ENCODE data around the gene ZNF548.
"Not testable (repeated sequence)": the region's sequence is repeated elsewhere in the genome, so short reads cannot be mapped to it uniquely, and the experiment has no call there.

ZNF548 gene

DNA sequence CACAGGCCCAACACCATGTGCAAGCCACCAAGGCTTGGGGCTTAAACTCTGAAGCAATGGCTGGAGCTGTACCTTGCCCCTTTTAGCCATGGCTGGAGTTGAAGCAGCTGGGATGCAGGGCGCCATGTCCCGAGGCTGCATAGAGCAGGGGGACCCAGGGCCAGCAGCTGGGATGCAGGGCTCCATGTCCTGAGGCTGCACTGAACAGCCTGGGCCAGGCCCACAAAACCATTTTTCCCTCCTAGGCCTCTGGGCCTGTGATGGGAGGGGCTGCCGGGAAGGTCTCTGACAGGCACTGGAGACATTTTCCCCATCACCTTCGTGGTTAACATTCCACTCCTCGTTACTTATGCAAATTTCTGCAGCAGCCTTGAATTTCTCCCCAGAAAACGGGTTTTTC, 15.5 kb upstream of the ZNF548 start:
- TF ChIP-seq, protein P1, sequence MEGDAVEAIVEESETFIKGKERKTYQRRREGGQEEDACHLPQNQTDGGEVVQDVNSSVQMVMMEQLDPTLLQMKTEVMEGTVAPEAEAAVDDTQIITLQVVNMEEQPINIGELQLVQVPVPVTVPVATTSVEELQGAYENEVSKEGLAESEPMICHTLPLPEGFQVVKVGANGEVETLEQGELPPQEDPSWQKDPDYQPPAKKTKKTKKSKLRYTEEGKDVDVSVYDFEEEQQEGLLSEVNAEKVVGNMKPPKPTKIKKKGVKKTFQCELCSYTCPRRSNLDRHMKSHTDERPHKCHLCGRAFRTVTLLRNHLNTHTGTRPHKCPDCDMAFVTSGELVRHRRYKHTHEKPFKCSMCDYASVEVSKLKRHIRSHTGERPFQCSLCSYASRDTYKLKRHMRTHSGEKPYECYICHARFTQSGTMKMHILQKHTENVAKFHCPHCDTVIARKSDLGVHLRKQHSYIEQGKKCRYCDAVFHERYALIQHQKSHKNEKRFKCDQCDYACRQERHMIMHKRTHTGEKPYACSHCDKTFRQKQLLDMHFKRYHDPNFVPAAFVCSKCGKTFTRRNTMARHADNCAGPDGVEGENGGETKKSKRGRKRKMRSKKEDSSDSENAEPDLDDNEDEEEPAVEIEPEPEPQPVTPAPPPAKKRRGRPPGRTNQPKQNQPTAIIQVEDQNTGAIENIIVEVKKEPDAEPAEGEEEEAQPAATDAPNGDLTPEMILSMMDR (IDR thresholded peaks at IDR 0.05; ENCODE audit: extremely low read depth, insufficient read depth, missing control alignments) = no peak
- DNase-seq (ENCODE audit: low spot score) = no peak
- in situ Hi-C loops (cut with MboI; ENCODE audit: low pct_unique_long_range_greater_than_20kb, low sequenced_read_pairs, unreplicated experiment) = no loop called here

DNA sequence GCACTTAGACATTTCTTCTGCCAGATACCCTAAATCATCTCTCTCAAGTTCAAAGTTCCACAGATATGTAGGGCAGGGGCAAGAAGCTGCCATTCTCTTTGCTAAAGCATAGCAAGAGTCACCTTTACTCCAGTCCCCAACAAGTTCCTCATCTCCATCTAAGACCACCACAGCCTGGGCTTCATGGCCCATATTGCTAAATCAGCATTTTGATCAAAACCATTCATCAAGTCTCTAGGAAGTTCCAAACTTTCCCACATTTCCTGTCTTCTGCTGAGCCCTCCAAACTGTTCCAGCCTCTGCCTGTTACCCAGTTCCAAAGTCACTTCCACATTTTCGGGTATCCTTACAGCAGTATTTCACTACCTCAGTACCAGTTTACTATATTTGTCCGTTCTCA, 15.0 kb upstream of the ZNF548 start:
- in situ Hi-C loops (cut with MboI; ENCODE audit: low pct_unique_long_range_greater_than_20kb, low sequenced_read_pairs, unreplicated experiment); DNase-seq (ENCODE audit: low spot score): not testable (repeated sequence)

DNA sequence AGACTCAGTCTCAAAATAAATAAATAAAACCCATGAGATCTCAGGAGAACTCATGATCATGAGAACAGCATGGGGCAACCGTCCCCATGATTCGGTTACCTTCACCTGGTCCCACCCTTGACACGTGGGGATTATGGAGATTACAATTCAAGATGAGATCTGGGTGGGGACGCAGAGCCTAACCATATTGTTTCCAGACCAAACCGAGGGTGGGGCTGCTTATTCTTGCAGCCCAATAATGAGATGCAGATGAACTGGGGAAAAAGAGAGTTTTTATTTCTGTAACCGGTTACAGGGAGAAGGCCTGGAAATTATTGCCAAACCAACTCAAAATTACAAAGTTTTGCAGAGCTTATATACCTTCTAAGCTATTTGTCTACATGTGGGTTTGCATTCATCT, 13.5 kb upstream of the ZNF548 start:
- in situ Hi-C loops (cut with MboI; ENCODE audit: low pct_unique_long_range_greater_than_20kb, low sequenced_read_pairs, unreplicated experiment) = no loop called here
- DNase-seq (ENCODE audit: low spot score) = no peak
- TF ChIP-seq, protein P1 (IDR thresholded peaks at IDR 0.05; ENCODE audit: extremely low read depth, insufficient read depth, missing control alignments) = no peak

DNA sequence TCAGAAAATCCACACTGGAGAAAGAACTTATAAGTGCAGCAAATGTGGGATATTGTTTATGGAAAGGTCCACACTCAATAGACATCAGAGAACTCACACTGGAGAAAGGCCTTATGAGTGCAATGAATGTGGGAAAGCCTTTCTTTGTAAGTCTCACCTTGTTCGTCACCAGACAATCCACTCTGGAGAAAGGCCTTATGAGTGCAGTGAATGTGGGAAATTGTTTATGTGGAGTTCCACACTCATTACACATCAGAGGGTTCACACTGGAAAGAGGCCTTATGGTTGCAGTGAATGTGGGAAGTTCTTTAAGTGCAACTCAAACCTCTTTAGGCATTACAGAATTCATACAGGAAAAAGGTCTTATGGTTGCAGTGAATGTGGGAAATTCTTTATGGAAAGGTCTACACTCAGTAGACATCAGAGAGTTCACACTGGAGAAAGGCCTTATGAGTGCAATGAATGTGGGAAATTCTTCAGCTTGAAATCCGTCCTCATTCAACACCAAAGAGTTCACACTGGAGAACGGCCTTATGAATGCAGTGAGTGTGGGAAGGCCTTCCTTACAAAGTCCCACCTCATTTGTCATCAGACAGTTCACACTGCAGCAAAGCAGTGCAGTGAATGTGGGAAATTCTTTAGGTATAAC, 12.0 kb upstream of the ZNF548 start:
- DNase-seq (ENCODE audit: low spot score) = no peak
- TF ChIP-seq, protein P1 (IDR thresholded peaks at IDR 0.05; ENCODE audit: extremely low read depth, insufficient read depth, missing control alignments) = no peak
- in situ Hi-C loops (cut with MboI; ENCODE audit: low pct_unique_long_range_greater_than_20kb, low sequenced_read_pairs, unreplicated experiment) = no loop called here

DNA sequence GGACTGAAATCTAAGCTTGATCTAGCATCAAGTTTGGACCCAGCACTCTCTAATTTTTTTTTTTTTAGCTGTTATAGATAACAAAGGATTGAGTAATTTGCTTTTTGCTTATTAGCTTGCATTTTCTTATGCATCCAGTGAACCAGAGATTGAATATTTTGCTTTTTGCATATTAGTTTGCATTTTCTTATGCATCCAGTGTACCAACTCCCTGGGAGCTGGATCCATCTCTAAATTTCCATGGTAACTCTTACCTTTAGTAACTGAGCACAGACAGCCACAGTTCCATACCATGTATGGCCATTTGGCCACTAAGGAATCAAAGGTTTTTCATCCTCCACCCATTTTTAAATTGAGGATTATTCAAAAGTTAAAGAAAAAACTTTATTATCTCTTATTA, 8.7 kb upstream of the ZNF548 start:
- in situ Hi-C loops (cut with MboI; ENCODE audit: low pct_unique_long_range_greater_than_20kb, low sequenced_read_pairs, unreplicated experiment) = no loop called here
- TF ChIP-seq, protein P1 (IDR thresholded peaks at IDR 0.05; ENCODE audit: extremely low read depth, insufficient read depth, missing control alignments) = no peak
- DNase-seq (ENCODE audit: low spot score) = no peak

DNA sequence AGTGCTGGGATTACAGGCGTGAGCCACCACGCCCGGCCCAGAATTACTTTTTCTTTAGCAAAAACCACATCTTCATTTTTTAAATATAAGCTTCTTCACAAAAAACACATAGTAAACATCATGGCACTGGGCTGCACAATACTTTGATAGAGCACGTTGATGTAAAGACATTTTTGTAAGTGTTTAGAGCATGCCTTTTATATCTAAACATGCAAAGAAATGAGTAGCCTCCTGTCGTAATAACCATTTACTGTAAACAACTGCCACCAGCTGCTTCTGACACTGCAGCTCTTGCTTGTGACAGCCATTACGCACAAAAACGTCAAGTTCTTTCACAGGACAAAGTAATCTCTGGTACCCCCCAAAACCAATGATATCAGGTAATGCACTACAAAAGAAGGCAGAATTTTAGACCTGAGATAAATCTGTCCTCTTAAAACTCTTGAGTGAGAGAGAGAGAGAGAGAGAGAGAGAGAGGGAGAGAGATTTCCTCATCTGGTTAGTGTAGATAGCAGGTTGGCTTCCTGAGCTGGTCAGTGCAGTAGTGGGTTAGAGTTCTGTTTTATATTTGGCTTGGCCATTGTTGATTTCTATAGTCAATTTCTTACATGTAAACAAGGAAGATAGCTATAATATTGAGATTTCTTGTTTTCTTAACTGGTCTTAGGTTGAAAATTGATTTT, 6.7 kb upstream of the ZNF548 start:
- no peak for DNase-seq (ENCODE audit: low spot score)
- TF ChIP-seq, protein P1 (IDR thresholded peaks at IDR 0.05; ENCODE audit: extremely low read depth, insufficient read depth, missing control alignments) = no peak
- in situ Hi-C loops (cut with MboI; ENCODE audit: low pct_unique_long_range_greater_than_20kb, low sequenced_read_pairs, unreplicated experiment) = no loop called here

DNA sequence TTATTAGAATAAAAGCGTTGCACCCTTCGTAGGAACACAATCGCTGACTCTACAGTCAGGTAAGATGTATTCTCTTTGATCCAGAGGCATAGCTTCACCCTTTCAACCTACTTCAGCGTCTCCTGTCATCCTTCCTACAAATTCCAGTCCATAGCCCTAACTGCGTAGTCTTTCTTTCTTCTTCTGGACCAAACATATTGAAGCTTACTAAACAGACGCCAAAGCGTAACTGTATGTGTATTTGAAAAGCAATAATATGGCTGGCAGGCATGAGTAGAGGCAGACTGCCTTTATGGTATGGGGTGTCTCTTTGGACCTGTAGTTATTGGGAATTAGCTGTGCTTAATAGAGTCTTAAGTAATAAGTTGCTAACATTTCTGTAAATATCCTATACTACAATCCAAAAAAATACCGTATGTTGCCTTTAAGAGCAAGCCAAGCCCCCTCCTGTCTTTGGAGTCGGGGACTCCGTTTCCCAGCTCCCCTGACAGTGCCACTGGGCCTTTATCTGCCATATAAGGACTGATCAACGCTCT, 392 bp upstream of the ZNF548 start:
- TF ChIP-seq, protein P1 (IDR thresholded peaks at IDR 0.05; ENCODE audit: extremely low read depth, insufficient read depth, missing control alignments) = no peak
- in situ Hi-C loops (cut with MboI; ENCODE audit: low pct_unique_long_range_greater_than_20kb, low sequenced_read_pairs, unreplicated experiment) = no loop called here
- no peak for DNase-seq (ENCODE audit: low spot score)

Measured in GM13977 (cell line).